CD14-positive monocyte (primary cell): ENCODE measurements around the gene FAM83F. TPM values are rescaled to one million over a fixed set of nuclear protein-coding genes. Genes with fewer than 3 reads are reported as not detected.
A peak's percentile ranks its signal among the peaks of the same experiment; 100 is the strongest.

Source experiments
- DNase-seq, 3 donors: peaks; one replicate each; pipeline ENCODE4 v3.0.0-alpha.2; 2011 to 2022
- H2AFZ ChIP-seq: 2 replicates; pipeline ENCODE4 v1.6.0; 2012; ENCODE audit warnings: mild to moderate bottlenecking, low read depth, low read length, inconsistent platforms; ENCODE audit not compliant: insufficient read depth, poor library complexity, severe bottlenecking
- H3K27ac ChIP-seq, 2 donors: 1 replicate in 1 of 2; 2 replicates in 1 of 2; pipeline ENCODE4 v1.5.1; 2012 to 2013; ENCODE audit warnings: low read length in 2 of 2, control low read depth in 1 of 2, inconsistent platforms in 1 of 2, low read depth in 1 of 2, mild to moderate bottlenecking in 1 of 2
- H3K27me3 ChIP-seq, 2 donors: one replicate each; pipeline versions ENCODE4 v1.6.0 to v1.6.1; 2011 to 2013; ENCODE audit warnings: low read length in 2 of 2; ENCODE audit not compliant: control insufficient read depth in 2 of 2, insufficient read depth in 2 of 2
- H3K36me3 ChIP-seq, 2 donors: replicated peaks in 1 of 2; 1 replicate in 1 of 2; 2 replicates in 1 of 2; pipeline versions ENCODE4 v1.5.1 to v1.6.1; 2012 to 2013; ENCODE audit warnings: low read length in 2 of 2, control low read depth in 1 of 2, inconsistent platforms in 1 of 2, mild to moderate bottlenecking in 1 of 2; ENCODE audit not compliant: insufficient read depth in 2 of 2, control insufficient read depth in 1 of 2
- H3K4me1 ChIP-seq, 2 donors: 1 replicate in 1 of 2; 2 replicates in 1 of 2; pipeline versions ENCODE4 v1.5.1 to v1.6.1; 2012 to 2013; ENCODE audit warnings: low read length in 2 of 2, control low read depth in 1 of 2, inconsistent platforms in 1 of 2, mild to moderate bottlenecking in 1 of 2, moderate library complexity in 1 of 2; ENCODE audit not compliant: insufficient read depth in 2 of 2, control insufficient read depth in 1 of 2
- H3K4me2 ChIP-seq: replicated peaks from 2 replicates; pipeline ENCODE3; 2012; ENCODE audit warnings: low read length, moderate library complexity, mild to moderate bottlenecking; ENCODE audit not compliant: poor library complexity, severe bottlenecking; ENCODE audit errors: extremely low read depth
- H3K4me3 ChIP-seq, 3 experiments: fragments of 200-600 bp in 1 of 3; sonication (generic) in 1 of 3; replicated peaks in 1 of 3; 1 replicate in 2 of 3; 2 replicates in 1 of 3; pipeline ENCODE4 v1.5.1; 2011 to 2013; ENCODE audit warnings: low read length in 3 of 3, mild to moderate bottlenecking in 3 of 3, control low read depth in 2 of 3, low read depth in 2 of 3, inconsistent platforms in 1 of 3, moderate library complexity in 1 of 3
- H3K79me2 ChIP-seq: 2 replicates; pipeline ENCODE4 v1.6.0; 2012; ENCODE audit warnings: mild to moderate bottlenecking, control low read depth, inconsistent platforms, low read length, moderate library complexity; ENCODE audit not compliant: insufficient read depth
- H3K9ac ChIP-seq: 2 replicates; pipeline ENCODE4 v1.6.0; 2017; ENCODE audit warnings: low read length, mild to moderate bottlenecking; ENCODE audit not compliant: insufficient read depth, poor library complexity, severe bottlenecking
- H3K9me3 ChIP-seq, 2 donors: replicated peaks in 1 of 2; 1 replicate in 1 of 2; 2 replicates in 1 of 2; pipeline versions ENCODE4 v1.5.1 to v1.6.1; 2012 to 2013; ENCODE audit warnings: low read length in 2 of 2, control low read depth in 1 of 2; ENCODE audit not compliant: control insufficient read depth in 1 of 2, insufficient read depth in 1 of 2
- H4K20me1 ChIP-seq: 2 replicates; pipeline ENCODE4 v1.6.0; 2012; ENCODE audit warnings: mild to moderate bottlenecking, low read length, control low read depth, moderate library complexity; ENCODE audit not compliant: insufficient read depth
- H3K27ac Mint-ChIP-seq, 7 donors: one replicate each; pipeline ENCODE4 v1.8.0; 2020; ENCODE audit warnings: mild to moderate bottlenecking in 7 of 7, mixed read lengths in 7 of 7, moderate library complexity in 6 of 7, inconsistent platforms in 2 of 7
- H3K27me3 Mint-ChIP-seq, 3 donors: one replicate each; pipeline ENCODE4 v1.8.0; 2021 to 2022; ENCODE audit warnings: low read depth in 3 of 3, mild to moderate bottlenecking in 3 of 3, mixed read lengths in 3 of 3, moderate library complexity in 3 of 3, inconsistent platforms in 1 of 3
- H3K36me3 Mint-ChIP-seq, 2 donors: one replicate each; pipeline ENCODE4 v1.8.0; 2020; ENCODE audit warnings: mixed read lengths in 2 of 2, inconsistent platforms in 1 of 2, mild to moderate bottlenecking in 1 of 2
- H3K4me1 Mint-ChIP-seq: one replicate; pipeline ENCODE4 v1.8.0; 2020; ENCODE audit warnings: mild to moderate bottlenecking, mixed read lengths
- H3K4me3 Mint-ChIP-seq, 2 donors: one replicate each; pipeline ENCODE4 v1.8.0; 2020; ENCODE audit warnings: mild to moderate bottlenecking in 2 of 2, mixed read lengths in 2 of 2, moderate library complexity in 1 of 2
- H3K9me3 Mint-ChIP-seq, 7 donors: one replicate each; pipeline ENCODE4 v1.8.0; 2020 to 2022; ENCODE audit warnings: mixed read lengths in 7 of 7, mild to moderate bottlenecking in 6 of 7, moderate library complexity in 6 of 7, inconsistent platforms in 2 of 7
- WGBS: methylation state at CpG from one replicate; pipeline ENCODE4 v1.1.5; 2013; ENCODE audit warnings: missing lambda C conversion rate; ENCODE audit not compliant: insufficient coverage; 5-methylcytosine and 5-hydroxymethylcytosine counted together
- intact Hi-C, 2 donors: fragments of 100-400 bp; cut with micrococcal nuclease; formaldehyde crosslinking; loops; one replicate each; pipeline versions ENCODE4 v1.15.0 to v1.15.1; 2023
- polyA plus RNA-seq, 3 donors: library from polyadenylated mRNA; depleted of rRNA in 1 of 3; unstranded in 2 of 3; stranded (reverse) in 1 of 3; fragments of 300-500 nt in 2 of 3; fragments of >200 nt in 1 of 3; fragmentation: Illumina TruSeq in 2 of 3; gene quantifications; 1 replicate in 2 of 3; 2 replicates in 1 of 3; pipeline ENCODE4 v1.2.3, GENCODE V29; 2012 to 2021
- TF ChIP-seq, protein P1 (sequence below): fragments of 200-600 bp; IDR thresholded peaks from one replicate; pipeline ENCODE4 v1.8.0; 2022; ENCODE audit warnings: antibody characterized with exemption, mild to moderate bottlenecking

Gene FAM83F
- polyA plus RNA-seq, 3 donors = 0.01 TPM; not detected in 2

DNA sequence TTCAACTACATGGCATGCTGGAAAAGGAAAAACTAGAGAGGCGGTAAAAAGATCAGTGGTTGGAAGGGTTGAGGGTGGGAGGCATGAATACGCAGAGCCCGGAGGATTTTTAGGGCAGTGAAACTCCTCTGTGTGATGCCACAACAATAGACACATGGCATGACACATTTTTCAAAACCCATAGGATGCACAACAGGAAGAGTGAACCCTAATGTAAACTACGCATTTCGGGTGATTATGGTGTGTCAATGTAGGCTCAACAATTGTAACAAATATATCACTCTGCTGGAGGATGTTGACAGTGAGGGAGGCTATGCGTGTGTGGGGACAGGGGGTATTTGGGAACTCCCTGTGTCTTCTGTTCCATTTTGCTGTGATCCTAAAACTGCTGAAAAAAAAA, 15.7 kb upstream of the FAM83F start:
- no peaks in the 10 kb centered on the region for H3K4me1 Mint-ChIP-seq
- Histone ChIP-seq H3K4me3 (no peak overlapping the region), H3K9me3 (no peaks in the 10 kb centered on the region), H3K4me2 (no peak overlapping the region), H3K9ac (no peak overlapping the region), H3K4me1 (no peaks in the 10 kb centered on the region), H3K27ac (no peak overlapping the region), H3K27me3 (peaks cover 19 to 33% of the 10 kb centered on the region in 2 donors), H4K20me1 (no peaks in the 10 kb centered on the region), H3K36me3 (no peaks in the 10 kb centered on the region), H3K79me2 (no peaks in the 10 kb centered on the region), H2AFZ (no peak overlapping the region)
- H3K27me3 Mint-ChIP-seq = peaks cover 39 to 57% (median 50%) of the 10 kb centered on the region in 3 donors
- DNase-seq = no peak
- H3K27ac Mint-ChIP-seq = no peak overlapping the region
- WGBS = no CpG with 5 or more reads among the region's 6 CpGs
- no peaks in the 10 kb centered on the region for H3K36me3 Mint-ChIP-seq
- TF ChIP-seq, protein P1, sequence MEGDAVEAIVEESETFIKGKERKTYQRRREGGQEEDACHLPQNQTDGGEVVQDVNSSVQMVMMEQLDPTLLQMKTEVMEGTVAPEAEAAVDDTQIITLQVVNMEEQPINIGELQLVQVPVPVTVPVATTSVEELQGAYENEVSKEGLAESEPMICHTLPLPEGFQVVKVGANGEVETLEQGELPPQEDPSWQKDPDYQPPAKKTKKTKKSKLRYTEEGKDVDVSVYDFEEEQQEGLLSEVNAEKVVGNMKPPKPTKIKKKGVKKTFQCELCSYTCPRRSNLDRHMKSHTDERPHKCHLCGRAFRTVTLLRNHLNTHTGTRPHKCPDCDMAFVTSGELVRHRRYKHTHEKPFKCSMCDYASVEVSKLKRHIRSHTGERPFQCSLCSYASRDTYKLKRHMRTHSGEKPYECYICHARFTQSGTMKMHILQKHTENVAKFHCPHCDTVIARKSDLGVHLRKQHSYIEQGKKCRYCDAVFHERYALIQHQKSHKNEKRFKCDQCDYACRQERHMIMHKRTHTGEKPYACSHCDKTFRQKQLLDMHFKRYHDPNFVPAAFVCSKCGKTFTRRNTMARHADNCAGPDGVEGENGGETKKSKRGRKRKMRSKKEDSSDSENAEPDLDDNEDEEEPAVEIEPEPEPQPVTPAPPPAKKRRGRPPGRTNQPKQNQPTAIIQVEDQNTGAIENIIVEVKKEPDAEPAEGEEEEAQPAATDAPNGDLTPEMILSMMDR = no peak
- H3K9me3 Mint-ChIP-seq = peaks cover 0 to 4% (median 0%) of the 10 kb centered on the region in 7 donors
- peak overlapping the region in 1 of 2 donors; percentile 1 for H3K4me3 Mint-ChIP-seq
- intact Hi-C loops = no loop called here

GRCh38 chr22:39979458-39979857, 15.3 kb upstream of the FAM83F start:
- Mint-ChIP-seq H3K27ac (no peak overlapping the region), H3K4me3 (peak overlapping the region in 1 of 2 donors; percentile 1), H3K4me1 (no peaks in the 10 kb centered on the region), H3K27me3 (peaks cover 39 to 56% (median 53%) of the 10 kb centered on the region in 3 donors), H3K36me3 (no peaks in the 10 kb centered on the region), H3K9me3 (peaks cover 0 to 4% (median 0%) of the 10 kb centered on the region in 7 donors)
- TF ChIP-seq, protein P1 = no peak
- Histone ChIP-seq H3K4me2 (no peak overlapping the region), H2AFZ (no peak overlapping the region), H3K9ac (no peak overlapping the region), H3K79me2 (no peaks in the 10 kb centered on the region), H3K27ac (no peak overlapping the region), H3K36me3 (no peaks in the 10 kb centered on the region), H3K4me3 (no peak overlapping the region), H3K9me3 (no peaks in the 10 kb centered on the region), H3K4me1 (no peaks in the 10 kb centered on the region), H4K20me1 (no peaks in the 10 kb centered on the region), H3K27me3 (peaks cover 19 to 32% of the 10 kb centered on the region in 2 donors)
- WGBS = 96% methylated on average over 4 of the region's 5 CpGs
- no peak for DNase-seq
- intact Hi-C loops = no loop called here
